ENCODE measurements around the gene CRKL. TPM values are rescaled to one million over a fixed set of nuclear protein-coding genes. Genes with fewer than 3 reads are reported as not detected.

CRKL gene
- total RNA-seq, 1 experiment from 2014 or later: 30.6 TPM

DNA sequence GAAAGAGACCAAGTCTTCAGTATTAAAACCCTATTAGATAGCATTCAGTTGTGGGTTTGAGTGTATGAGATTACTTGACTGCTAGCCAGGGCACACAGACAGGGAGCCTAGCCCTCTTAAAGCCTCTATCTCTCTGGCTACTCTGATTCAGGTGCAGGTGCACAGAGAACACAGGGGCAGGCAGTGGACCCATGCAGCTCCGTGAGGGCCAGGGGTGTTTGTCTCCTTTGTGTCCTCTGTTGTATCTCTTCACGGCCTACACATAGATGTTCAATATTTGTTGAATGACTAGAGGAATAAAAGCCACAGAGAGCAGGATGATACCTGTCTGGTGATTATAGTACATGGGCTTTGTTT, 28.3 kb downstream of the CRKL start:
- no peak for DNase-seq (ENCODE audit: low read depth)
- in situ Hi-C loops (cut with HindIII; ENCODE audit: low pct_unique_long_range_greater_than_20kb, low sequenced_read_pairs): no loop called here

DNA sequence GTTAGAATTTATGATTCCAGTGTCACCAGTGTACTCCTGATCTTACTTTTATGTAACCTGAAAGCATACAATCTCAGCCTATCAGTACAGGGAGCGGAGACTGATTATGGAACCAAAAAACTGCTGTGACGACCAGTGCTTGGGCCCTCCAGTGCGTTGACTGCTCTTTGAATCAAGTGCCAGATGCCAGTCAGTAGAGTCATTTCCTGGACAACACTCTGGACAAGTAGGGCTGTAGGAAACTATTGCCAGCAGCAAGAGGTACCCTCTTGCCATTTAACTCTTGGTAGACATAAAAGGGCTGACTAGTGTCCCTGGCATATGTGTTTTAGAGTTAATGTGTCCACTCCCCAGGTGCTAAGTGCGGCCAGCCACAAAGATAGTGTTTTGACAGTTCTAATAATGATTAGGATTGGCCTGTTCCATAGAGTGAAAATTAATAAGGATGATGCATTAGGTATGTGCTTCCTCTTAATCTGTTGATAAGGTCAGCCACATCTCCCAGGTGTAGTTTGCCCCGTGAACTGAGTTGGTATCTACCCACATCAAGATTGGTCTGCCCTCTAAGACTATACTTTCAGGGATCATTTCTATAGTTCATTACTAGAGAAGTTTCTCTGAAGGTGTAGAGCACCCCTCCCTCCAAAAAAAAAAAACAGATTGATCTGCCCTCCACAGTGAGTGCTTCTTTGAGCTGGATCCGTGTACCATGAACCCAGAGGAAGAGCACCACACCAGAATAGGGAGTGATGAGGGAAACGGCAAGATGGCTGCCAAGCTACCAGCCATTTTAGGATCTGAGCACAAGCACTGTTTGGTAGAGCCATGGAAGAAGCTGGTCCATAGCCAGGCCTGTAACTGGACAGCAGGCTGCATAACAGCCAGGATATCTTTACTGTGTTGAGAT, 29.1 kb downstream of the CRKL start:
- DNase-seq (ENCODE audit: low read depth): no peak
- in situ Hi-C loops (cut with HindIII; ENCODE audit: low pct_unique_long_range_greater_than_20kb, low sequenced_read_pairs): no loop called here

DNA sequence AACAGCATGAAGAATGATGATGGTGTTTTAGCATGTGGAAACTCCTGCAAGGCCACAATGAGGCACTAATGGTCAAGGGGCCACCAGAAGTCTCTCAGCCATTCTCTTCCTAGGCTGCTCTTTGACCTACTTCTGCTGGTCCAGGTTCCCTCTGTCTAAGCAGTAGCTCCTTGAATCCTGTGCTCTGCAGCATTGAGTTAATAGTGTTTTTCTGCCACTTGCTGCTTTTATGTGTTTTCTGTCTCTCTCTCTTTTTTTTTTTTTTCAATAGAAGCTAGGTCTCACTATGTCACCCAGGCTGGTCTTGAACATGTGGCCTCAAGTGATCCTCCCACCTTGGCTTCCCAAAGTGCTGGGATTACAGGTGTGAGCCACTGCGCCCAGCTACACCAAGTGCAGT, 29.8 kb downstream of the CRKL start:
- in situ Hi-C loops (cut with HindIII; ENCODE audit: low pct_unique_long_range_greater_than_20kb, low sequenced_read_pairs): no loop called here
- DNase-seq (ENCODE audit: low read depth): no peak

DNA sequence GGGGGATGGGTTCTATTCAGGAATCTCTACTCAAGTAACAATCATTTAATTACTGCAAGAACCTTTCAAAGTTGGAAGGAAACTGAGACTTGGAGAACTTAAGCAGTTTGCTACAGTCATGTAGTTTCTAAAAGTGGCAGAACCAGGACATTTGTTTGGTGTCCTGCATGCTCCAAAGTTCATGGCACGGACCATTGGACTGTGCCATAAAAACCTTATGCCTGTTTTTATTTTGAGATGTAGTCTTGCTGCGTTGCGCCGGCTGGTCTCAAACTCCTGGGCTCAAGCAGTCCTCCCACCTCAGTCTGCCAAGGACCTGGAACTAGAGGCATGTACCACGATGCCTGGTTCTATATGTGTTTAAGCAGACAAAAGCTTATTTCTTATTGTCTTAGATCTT, 31.2 kb downstream of the CRKL start:
- DNase-seq (ENCODE audit: low read depth): no peak
- in situ Hi-C loops (cut with HindIII; ENCODE audit: low pct_unique_long_range_greater_than_20kb, low sequenced_read_pairs): no loop called here

GRCh38 chr22:20948989-20949388, 31.8 kb downstream of the CRKL start:
- in situ Hi-C loops (cut with HindIII; ENCODE audit: low pct_unique_long_range_greater_than_20kb, low sequenced_read_pairs): no loop called here
- DNase-seq (ENCODE audit: low read depth): no peak

DNA sequence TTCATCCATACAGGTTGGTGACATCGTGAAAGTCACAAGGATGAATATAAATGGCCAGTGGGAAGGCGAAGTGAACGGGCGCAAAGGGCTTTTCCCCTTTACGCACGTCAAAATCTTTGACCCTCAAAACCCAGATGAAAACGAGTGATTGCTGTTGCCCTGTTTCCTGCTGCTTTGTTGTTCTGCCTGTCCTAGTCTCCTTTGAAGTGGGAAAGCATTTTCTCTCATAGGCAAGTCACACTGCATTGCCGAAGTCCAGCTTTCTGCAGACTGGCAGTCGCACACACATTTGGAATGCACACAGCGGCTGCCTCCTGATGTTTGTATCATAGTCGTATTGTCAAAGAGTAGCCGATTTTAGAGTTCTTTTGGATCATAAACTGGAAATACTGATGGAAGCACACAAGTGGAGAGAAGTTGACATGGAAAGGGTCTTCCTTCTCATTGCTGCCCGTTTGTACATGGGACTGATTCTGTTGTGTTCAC, 32.5 kb downstream of the CRKL start:
- in situ Hi-C loops (cut with HindIII; ENCODE audit: low pct_unique_long_range_greater_than_20kb, low sequenced_read_pairs): no loop called here
- no peak for DNase-seq (ENCODE audit: low read depth)

DNA sequence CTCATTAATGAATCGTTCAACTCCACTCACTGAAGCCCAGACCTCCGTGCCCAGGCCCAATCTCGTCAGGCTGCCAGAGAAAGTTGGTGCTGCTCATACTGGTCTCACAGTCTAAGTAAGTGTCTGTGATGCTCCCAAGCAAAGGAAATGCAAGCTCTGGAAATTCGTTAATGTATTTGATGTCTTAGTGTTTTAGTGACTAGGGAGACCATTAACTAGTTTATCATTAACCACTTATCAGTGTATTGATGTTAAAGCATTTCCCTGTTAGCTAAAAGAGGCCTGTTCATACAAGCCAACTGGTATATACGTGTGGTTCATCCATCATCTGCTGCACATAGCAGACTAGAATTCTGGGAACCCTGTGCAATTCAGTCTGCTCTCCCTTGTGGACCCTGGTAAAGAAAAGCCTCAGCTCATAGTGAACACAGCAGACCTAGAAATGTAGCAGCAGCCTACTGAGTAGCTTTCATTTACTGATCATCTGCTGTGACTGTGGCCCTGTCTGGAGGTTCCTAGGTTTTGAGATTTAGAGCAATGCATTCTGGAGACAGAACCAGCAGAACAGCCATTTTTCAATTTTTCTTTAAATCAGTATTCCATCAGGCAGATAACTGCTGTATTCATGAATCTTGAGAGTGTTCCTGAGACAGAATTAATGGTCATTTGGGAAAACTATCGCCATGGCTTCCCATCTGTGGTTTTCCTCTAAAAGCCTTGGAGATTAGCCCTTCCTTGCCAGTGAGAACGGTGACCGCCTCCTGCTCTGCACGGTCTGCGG, 34.1 kb downstream of the CRKL start:
- DNase-seq (ENCODE audit: low read depth): peak; percentile 76
- in situ Hi-C loops (cut with HindIII; ENCODE audit: low pct_unique_long_range_greater_than_20kb, low sequenced_read_pairs): no loop called here

DNA sequence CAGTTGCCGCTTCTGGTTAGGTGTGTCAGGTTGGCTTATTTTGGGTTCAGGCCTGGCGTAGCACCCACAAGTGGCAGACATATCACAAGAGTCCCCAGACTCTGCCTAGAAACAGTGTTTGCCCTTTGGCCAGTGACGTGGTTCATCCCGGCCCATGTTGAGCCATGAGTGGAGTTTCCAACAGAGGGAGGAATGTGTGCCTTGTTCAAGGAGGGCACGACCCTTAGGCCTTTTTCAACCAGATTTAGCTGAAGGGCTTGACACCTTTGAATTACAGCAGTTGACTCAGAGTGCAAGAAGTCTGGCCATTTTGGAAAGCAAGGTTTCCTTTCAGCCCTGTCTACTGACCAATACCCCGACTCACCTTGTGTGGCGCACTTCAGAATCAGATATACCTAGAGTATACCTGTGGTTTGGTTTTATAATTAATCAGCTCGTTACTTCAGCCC, 34.7 kb downstream of the CRKL start:
- DNase-seq (ENCODE audit: low read depth): no peak
- in situ Hi-C loops (cut with HindIII; ENCODE audit: low pct_unique_long_range_greater_than_20kb, low sequenced_read_pairs): no loop called here

DNA sequence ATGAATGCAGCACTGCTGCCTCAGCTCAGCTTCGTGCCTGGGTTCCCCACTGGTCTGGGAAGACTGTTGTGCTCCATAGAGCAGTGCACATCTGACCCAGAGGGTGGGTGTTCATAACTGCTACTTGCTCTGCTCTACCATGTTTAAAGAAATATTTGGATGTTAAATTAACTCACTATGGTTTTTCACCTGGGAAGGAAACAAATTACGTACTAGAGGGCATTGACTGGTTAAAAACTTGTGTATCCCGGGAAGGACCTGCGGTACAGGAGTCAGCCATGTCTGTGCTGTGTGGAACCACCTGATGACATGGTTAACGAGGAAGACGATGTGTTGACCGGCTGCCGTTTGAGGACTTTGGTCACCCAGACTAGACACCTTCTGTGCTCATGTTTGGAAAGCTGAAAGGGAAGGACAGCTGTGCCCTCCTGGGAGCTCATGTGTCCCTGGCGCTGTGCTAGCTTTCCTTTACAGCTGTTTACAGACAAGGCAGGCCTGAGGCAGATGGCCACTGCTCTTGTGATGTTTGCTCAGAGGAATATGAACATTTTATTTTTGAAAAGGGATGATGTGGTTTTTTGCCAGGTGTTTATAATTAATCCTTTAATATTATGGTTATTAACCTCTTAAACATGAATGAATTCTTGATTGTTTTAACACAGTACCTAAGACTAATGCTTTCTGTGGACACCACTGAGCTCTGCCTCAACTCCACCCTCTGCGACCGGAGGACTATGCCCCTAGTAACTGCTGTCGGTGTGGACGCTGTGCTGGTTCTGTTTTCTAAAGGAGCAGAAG, 35.5 kb downstream of the CRKL start:
- in situ Hi-C loops (cut with HindIII; ENCODE audit: low pct_unique_long_range_greater_than_20kb, low sequenced_read_pairs): no loop called here
- DNase-seq (ENCODE audit: low read depth): no peak

DNA sequence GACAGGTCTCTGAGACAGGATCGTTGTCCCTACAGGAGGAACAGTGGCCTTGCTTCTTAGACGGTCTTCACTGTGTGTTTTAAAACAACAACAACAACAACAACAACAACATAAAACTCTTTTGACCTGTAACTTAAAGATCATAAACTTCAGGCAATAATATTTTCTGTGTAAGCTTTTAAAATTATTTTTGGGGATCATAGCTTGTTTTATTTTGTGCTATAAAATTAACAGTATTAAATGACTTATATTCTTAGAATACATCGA, 36.1 kb downstream of the CRKL start:
- in situ Hi-C loops (cut with HindIII; ENCODE audit: low pct_unique_long_range_greater_than_20kb, low sequenced_read_pairs): no loop called here

GRCh38 chr22:20953668-20954500, 36.7 kb downstream of the CRKL start:
- no peak for DNase-seq (ENCODE audit: low read depth)

More for the DNA sequence above, 36.1 kb downstream of the CRKL start:
- no peak for DNase-seq (ENCODE audit: low read depth)

DNA sequence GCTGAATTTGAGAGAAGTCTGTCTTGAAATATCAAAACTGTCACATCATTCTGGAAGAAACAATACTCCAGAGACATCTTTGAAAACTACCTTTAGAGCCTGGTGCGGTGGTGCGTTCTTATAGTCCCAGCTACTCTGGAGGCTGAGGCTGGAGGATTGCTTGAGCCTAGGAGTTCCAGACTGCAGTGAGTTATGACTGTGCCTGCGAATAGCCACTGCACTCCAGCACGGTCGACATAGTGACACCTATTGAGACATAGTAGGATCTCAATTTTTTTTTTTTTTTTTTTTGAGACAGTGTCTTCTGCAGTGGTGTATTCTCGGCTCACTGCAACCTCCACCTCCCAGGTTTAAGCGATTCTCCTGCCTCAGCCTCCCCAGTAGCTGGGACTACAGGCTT, 38.3 kb downstream of the CRKL start:
- in situ Hi-C loops (cut with HindIII; ENCODE audit: low pct_unique_long_range_greater_than_20kb, low sequenced_read_pairs): no loop called here
- no peak for DNase-seq (ENCODE audit: low read depth)

More at GRCh38 chr22:20953668-20954500, 36.7 kb downstream of the CRKL start:
- in situ Hi-C loops (cut with HindIII; ENCODE audit: low pct_unique_long_range_greater_than_20kb, low sequenced_read_pairs): no loop called here

DNA sequence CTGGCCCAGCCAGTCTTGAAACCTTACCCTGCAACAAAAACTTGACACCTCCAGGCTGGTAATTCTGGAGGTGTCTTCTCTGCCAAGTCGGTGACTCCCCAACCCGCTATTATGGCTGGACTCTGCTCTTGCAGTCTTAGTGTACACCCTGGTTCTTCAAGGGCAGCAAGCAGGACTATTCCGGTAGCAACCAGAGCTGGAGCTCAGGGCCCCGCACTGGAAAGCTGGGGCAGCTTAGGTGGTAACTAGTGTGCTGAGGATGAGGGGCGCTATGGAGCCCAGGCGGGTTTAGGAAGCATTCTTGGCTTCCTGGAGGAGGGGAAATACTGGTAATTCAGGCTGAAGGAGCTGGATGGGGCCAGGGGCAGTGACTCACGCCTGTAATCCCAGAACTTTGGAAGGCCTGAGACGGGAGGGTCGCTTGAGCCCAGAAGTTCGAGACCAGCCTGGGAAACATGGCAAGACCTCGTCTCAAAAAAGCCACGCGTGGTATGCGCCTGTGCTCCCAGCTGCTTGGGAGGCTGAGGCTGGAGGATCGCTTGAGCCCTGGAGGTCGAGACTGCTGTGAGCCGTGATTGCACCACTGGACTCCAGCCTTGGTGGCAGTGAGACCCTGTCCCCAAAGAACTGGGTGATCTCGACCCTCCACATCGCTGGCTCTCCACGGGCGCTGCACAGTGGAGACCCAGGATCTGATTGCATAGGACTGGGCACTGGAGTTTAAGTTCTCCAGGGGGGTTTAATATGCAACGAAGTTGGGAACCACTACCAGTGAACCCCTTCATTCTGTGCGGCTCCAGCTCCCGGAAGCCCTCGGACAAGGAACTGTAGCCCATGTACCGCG, 39.3 kb downstream of the CRKL start:
- DNase-seq (ENCODE audit: low read depth): peak; percentile 42
- in situ Hi-C loops (cut with HindIII; ENCODE audit: low pct_unique_long_range_greater_than_20kb, low sequenced_read_pairs): no loop called here

DNA sequence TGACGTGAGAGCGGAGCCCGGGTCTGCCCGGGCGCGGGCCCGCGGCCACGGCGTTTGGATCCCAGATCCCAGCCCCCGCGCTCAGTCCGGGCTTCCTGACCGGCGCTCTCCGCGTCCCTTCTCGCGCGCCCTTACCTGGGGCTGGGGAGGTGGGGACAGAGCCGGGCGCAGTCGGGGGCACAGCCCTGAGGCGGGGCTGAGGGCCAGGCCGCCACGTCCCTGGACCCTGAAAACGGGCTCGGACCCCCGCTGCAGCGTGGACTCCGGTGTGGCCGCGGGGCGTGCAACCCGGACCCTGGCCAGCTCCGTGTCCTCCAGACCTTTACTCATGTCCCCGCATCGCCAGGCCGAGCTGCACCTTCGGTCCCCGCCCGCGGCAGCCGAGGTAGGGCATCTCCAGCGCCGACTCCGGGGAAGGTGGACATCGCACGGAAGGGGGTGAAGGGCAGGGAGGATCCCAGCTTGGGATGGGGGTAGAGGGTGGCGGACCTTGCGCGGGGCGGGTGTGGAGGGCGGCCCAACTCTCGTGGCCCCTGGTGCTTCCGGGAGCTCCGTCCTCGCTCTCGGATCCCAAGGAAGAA, 40.0 kb downstream of the CRKL start:
- in situ Hi-C loops (cut with HindIII; ENCODE audit: low pct_unique_long_range_greater_than_20kb, low sequenced_read_pairs): no loop called here
- DNase-seq (ENCODE audit: low read depth): peak; percentile 44

- DNase-seq (ENCODE audit: low read depth): peak; percentile 75
- in situ Hi-C loops (cut with HindIII; ENCODE audit: low pct_unique_long_range_greater_than_20kb, low sequenced_read_pairs): no loop called here
Observed at GRCh38 chr22:20957683-20958431, 40.6 kb downstream of the CRKL start.
